ENCODE results near the gene SEC63.

Gene SEC63

GRCh38 chr6:107849325-107849724 is 108.7 kb downstream of the SEC63 start:
- TF ChIP-seq CTCF (IDR thresholded peaks at IDR 0.05), result no peak
- H3K27me3 ChIP-seq, result peaks cover 28% of the 10 kb centered on the region
- no peak overlapping the region for H3K27ac ChIP-seq
- peaks cover 9 to 10% of the 10 kb centered on the region in 2 experiments for H3K4me1 ChIP-seq (ENCODE audit: control insufficient read depth in 1 of 2, insufficient read depth in 1 of 2, low read depth in 1 of 2, low read length in 1 of 2)
- no peaks in the 10 kb centered on the region for H3K36me3 ChIP-seq
- H3K4me3 ChIP-seq (ENCODE audit: low read depth in 1 of 2, low read length in 1 of 2), result no peak overlapping the region
- H3K9me3 ChIP-seq, result no peaks in the 10 kb centered on the region

DNA sequence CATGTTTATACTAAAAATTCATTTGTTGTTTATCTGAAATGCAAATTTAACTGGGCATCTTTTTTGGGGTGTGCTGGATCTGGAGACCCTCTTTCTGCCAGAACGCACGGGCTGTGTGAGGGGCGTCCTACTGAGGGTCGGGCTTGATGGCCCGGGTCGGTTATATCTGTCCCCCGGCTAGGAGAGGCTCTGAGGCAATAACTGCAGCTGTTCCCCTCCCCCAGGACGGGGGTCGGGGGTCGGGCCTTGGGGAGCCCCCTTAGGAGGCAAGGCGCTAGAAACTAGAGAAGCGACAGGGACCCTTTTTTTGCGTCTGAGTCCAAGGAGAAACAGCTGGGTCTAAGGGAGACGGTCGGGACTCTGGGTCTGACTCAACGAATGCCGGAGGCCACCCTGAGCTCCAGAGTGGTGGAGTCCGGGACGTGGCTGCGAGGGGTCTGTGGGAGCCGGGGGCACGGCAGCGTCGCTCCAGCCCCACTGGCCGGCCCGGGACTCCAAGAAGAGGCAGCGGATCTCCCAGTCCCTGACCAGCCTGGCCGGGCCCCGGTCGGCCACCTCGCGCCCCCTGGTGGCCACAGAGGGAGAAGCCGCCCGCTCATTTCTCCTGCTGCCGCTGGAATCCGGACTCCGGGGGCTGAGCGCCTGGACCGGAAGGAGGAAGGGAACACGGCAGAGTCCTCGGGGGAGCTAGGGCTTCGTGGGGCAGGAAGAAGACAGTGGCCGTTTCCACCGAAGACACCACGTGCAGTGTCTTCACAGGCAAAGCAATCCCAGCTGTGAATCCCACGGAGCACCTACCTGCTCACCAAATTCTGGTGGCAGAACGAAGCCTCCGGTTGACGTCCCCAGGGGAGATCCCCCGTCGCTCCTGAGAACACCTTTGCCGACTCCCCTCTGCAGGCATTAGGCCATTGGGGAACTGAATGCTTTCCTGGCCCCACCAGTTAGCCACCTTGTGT is 109.9 kb downstream of the SEC63 start:
- Histone ChIP-seq H3K27me3 (peaks cover 28% of the 10 kb centered on the region), H3K36me3 (no peaks in the 10 kb centered on the region), H3K27ac (no peak overlapping the region), H3K9me3 (no peaks in the 10 kb centered on the region), H3K4me1 (ENCODE audit: control insufficient read depth in 1 of 2, insufficient read depth in 1 of 2, low read depth in 1 of 2, low read length in 1 of 2) (peaks cover 9 to 10% of the 10 kb centered on the region in 2 experiments), H3K4me3 (ENCODE audit: low read depth in 1 of 2, low read length in 1 of 2) (peak overlapping the region; percentile 40 to 57)
- TF ChIP-seq CTCF (IDR thresholded peaks at IDR 0.05), result peak; percentile 96

DNA sequence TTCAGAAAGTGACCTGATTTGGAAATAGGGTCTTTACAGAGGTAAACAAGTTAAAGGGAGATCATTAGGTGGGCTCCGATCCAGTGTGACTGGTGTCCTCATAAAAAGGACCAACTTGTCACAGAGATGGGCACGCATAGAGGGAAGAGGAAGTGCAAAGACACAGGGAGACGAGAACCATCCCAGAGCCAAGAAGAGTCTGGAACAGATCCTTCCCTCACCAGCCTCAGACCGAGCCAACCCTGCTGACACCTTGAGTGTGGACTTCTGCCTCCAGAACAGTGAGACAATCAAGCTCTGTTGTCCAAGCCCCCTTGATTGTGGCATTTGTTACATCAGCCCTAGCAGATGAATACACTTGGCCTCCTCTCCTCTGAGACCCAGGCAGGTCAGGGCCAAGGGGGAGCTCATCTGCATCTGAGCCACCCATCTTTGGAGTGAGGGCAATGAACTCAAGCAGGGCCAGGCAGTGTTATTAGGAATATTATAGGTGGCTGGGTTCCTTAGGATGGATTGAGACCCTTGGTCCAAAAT is 111.7 kb downstream of the SEC63 start:
- Histone ChIP-seq H3K4me1 (ENCODE audit: control insufficient read depth in 1 of 2, insufficient read depth in 1 of 2, low read depth in 1 of 2, low read length in 1 of 2) (peaks cover 9 to 10% of the 10 kb centered on the region in 2 experiments), H3K36me3 (no peaks in the 10 kb centered on the region), H3K9me3 (no peaks in the 10 kb centered on the region), H3K4me3 (ENCODE audit: low read depth in 1 of 2, low read length in 1 of 2) (no peak overlapping the region), H3K27me3 (peaks cover 28% of the 10 kb centered on the region), H3K27ac (no peak overlapping the region)
- no peak for TF ChIP-seq CTCF (IDR thresholded peaks at IDR 0.05)

- no peaks in the 10 kb centered on the region for H3K9me3 ChIP-seq
- no peak for TF ChIP-seq CTCF (IDR thresholded peaks at IDR 0.05)
Observed at GRCh38 chr6:107845777-107846176, 112.2 kb downstream of the SEC63 start.

DNA sequence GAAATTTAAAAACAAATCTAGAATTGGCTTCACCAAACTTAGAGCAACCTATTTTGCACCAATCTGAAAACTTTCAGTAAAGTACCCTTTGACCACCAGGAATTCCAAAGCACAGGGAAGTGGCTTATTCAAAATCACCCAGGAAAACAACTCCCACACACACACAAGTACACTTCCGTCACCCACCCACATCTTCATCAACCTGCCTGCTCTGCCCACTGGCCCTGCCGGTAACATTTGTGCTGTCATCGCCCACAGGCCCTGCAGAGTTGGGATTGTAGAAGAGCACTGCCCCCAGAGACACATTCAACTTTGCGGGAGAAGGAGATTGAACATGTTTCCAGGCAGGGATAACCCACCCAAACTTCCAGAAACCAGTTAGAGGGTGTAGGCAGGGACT is 114.6 kb downstream of the SEC63 start:
- H3K27me3 ChIP-seq, result peaks cover 13% of the 10 kb centered on the region
- H3K4me3 ChIP-seq (ENCODE audit: low read depth in 1 of 2, low read length in 1 of 2), result no peak overlapping the region
- H3K27ac ChIP-seq, result no peak overlapping the region
- no peaks in the 10 kb centered on the region for H3K36me3 ChIP-seq
- peaks cover 6 to 7% of the 10 kb centered on the region in 2 experiments for H3K4me1 ChIP-seq (ENCODE audit: control insufficient read depth in 1 of 2, insufficient read depth in 1 of 2, low read depth in 1 of 2, low read length in 1 of 2)
- no peaks in the 10 kb centered on the region for H3K9me3 ChIP-seq
- TF ChIP-seq CTCF (IDR thresholded peaks at IDR 0.05), result no peak

More at GRCh38 chr6:107845777-107846176, 112.2 kb downstream of the SEC63 start:
- peaks cover 9 to 10% of the 10 kb centered on the region in 2 experiments for H3K4me1 ChIP-seq (ENCODE audit: control insufficient read depth in 1 of 2, insufficient read depth in 1 of 2, low read depth in 1 of 2, low read length in 1 of 2)
- no peaks in the 10 kb centered on the region for H3K36me3 ChIP-seq
- H3K4me3 ChIP-seq (ENCODE audit: low read depth in 1 of 2, low read length in 1 of 2), result no peak overlapping the region
- peaks cover 28% of the 10 kb centered on the region for H3K27me3 ChIP-seq
- no peak overlapping the region for H3K27ac ChIP-seq
